ENCODE measurements around the gene MACROH2A2.
A peak's percentile ranks its signal among the peaks of the same experiment; 100 is the strongest.

MACROH2A2 gene

DNA sequence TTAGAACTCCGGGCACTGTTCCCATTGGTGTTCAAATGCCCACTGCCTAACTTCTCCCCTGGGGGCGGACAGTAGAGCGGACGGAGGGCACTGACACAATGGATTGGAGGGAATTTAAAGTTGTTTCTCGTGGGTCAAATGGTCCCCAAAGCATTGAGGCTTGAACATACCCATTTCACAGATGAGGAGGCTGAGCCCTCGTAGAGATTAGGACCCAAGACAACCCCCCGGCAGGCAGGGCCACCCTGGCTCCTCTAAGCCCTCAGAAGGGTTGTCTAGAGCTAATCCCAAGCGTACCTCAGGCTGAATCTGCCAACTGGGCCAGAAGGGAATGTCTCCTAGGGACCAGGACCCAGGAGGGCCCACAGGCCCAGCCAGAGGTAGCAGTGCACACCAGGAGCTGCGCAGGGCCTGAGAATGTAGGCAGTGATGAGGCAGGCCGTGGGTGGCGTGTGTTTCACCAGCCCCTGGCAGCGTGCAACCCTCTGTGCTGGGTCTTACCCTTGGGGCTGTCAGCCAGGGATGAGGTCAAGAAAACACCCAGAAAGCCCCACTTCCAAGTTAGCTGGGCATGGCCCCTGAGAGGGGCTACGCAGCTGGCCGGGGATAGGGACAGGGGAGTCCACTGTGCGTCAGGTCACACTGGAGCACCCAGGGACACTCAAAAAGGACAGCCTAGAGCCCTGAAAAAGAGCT is 74.2 kb downstream of the MACROH2A2 start:
- no peak for DNase-seq

- no peak for DNase-seq
Observed at GRCh38 chr10:70130878-70131559, 78.4 kb downstream of the MACROH2A2 start.

- DNase-seq: no peak
Observed at GRCh38 chr10:70131560-70131937, 78.9 kb downstream of the MACROH2A2 start.

DNA sequence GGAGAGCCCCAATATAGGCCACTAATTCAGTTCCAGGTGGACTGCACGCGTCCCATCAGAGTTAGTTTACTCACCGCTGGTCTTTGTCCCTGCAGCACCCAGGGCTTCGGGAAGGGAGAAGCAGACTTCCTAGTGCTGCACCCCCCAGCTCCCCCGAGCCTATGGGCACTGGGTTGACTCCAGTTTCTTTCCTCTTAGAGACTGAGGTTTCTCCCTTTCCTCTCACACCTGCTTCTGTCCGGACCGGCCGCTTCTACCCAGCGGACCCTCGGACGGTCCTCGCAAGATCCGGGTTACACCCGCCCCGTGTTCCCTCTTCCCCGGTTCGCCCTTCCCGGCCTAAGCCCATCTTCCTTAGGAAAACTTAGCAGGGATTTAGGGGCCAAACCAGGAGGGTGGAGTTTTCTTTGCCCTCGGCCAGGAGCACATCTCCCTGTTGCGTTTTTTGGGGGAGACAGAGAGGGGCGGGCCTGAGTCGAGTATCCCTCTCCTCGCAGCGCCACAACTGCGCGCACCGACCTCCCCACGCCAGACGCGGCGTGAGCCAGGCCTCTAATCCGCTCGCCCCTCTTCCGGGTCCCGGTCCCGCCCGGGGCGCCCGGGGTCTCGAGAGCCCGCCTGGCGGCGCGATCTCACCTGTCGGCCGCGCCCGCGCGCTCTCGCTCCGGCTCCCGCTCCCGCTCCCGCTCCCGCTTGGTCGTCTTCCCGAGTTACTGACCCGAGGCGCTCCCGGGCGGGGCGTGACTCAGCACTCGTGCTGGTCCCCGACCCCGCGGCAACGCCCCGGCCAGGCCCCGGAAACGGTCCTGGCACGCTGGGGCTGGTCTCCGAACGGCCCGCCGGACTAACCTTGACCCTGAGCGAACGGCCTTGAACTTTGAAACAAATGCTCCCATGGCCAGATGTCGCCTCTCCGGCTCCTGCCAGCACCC is 79.7 kb downstream of the MACROH2A2 start, which contains the start of gene AIFM2:
TSS of gene AIFM2 (minus strand) at position 728 of the 932 bp plus-strand sequence. CDS start 8,741 bp downstream, outside the sequence.
- DNase-seq: peak in 13 of 56 donors; percentile 9 to 42 (median 17)

GRCh38 chr10:70135046-70135445 is 82.4 kb downstream of the MACROH2A2 start:
- no peak for DNase-seq

DNA sequence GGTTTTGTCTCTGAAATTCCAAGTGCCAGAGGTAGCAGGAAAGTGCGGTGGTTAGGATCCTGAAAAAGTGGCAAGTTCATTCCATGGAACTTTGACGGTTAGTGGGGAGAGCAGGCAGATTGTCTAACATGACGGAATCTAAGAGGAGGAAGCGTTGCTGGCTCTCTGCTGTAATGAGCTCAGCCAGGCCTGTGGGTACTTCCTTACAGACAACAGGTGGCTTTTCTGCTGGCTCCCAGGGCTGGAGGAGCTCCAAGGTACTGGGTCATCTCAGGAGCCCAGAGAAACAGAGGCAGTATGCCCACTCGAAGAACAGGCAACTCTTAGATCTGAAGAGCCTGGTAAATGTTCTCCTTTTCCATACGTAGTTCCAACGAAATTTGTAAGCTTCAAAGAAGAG is 83.0 kb downstream of the MACROH2A2 start:
- no peak for DNase-seq

DNA sequence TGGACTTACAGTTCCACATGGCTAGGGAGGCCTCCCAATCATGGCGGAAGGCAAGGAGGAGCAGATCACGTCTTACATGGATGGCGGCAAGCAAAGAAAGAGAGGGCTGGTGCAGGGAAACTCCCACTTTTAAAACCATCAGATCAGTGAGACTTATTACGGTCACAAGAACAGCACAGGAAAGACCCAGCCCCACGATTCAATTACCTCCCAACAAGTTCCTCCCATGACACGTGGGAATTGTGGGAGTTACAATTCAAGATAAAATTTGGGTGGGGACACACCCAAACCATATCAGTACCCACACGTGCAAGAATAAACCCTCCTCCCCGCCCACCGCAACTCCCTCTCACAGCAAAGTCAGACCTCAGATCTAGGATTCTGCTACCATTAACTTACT is 84.5 kb downstream of the MACROH2A2 start:
- no peak for DNase-seq

- no peak for DNase-seq
Observed at GRCh38 chr10:70137927-70138883, 85.6 kb downstream of the MACROH2A2 start.

DNA sequence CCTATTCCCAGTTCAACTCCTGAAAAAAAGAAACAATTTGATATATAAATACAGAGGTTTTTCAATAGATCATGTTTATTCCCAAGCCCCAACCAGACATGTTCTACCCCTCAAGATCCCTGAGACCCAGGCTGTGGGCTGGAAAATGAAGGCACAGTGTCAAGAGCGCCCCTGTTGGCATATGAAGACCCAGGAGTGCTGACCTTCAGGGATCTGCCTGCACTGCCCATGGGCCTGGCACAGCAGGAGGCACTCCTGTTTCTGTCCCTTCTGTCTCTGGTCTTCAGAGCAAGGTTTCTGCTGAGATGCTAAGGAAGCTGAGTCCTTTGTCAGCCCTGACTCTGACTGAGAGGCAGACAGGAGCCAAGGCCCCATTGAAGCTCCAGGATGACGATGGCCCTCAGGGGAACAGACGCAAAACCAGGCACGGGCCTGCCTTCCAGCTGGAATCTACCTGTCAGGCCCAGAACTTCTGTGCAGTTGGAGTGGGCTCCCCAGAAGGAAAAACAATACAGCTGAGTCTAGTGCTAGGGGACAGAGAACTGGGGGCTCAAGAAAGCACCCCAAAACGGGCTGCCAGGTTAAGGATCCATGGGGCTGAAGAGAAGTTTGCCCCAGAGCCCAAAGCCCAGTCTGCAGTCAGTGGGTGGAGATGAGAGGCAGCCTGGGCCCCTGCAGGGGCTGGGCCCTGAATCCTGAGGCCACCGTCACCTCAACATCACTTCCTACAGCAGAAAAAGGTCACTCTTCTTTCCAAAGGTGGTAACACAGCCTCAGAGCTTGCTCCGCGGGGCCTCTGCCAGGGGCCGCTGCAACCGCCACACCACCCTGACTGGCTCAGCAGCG is 86.7 kb downstream of the MACROH2A2 start:
- DNase-seq: no peak

DNA sequence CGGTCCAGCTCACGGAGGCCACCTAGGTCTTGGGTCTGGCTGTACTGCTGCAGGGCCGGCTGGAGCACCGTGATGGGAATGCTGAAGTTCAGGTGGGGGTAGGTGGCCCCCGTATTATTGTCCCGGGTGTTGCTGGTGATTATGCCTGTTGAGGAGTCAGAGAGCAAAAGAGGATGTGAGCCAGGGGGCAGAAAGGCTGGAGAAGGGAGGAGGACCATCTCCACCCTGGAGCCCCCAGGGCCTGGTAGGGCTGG is 87.3 kb downstream of the MACROH2A2 start:
- DNase-seq: no peak

GRCh38 chr10:70140297-70140696 is 87.7 kb downstream of the MACROH2A2 start:
- no peak for DNase-seq

DNA sequence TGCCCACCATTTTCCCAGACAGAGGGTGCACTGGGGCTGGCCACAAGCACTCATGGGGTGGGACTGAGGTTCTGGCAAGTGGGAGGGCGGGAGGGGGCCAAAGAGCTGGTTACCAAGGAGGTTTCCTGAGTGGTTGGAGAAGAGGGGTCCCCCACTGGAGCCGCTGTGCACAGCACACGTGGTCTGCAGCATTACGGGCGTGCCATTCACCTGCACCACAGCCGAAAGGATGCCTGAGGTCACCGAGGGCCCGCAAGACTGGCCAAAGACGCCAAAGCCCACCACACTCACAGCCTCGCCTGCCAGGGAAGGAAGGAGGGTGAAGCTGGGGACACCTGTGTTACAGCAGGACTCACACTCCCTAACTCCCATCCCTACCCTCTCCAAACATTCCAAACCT is 89.9 kb downstream of the MACROH2A2 start:
- no peak for DNase-seq

DNA sequence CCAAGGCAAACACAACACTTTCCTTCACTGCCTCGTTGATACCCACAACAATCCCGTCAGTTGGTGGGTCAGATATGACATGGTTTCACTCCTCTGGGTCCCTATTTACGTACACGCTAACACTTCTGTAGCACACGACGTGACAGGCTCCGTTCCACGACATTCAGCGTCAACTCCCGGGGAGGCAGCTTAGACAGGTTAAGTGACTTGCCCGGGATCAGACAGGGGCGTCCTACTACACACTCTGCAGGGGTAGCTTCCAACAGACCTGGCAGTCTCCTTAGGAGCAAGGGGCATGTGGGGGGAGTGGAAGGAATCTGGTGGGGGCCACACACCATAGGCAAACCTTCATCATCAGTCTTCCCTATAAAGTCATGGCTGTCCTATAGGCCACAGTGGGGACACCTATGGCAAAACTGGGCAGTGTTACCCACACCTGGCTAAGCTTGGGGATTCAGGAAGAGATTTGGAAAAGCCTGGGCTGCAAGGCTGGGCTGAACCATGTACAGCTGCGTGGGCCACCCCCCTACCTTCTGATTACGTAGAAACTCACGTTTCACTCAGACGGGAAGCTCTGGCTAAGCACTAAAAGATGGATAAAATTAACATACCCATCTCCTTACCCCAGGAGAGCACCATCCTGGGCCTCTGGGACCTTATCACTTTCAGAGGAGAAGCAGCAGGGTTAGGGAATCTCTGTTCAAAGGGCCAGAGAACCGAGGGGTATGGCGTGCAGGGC is 91.9 kb downstream of the MACROH2A2 start:
- DNase-seq: no peak

DNA sequence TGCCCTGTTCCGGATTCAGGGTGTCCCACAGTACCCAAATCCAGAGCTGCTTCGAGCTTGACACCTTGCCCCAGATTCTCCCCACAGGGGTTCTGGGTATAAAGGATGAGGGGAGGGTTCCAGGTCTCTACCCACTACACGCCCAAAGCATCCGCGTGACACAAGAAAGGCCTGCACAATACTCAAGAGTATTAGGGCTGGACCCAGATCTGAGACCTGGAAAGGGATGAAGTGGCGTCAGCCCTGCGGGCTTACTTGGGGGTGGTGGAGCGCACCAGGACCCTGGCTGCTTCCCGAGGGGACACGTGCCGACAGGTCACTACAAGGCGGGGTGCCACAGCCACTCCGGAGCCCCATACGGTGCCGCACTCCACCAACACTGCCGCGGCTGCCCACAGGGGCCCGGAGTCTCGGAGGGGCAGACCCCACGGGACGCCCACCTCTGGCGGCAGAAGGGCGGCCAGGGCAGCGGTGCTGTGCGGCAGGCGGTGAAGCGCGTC is 92.6 kb downstream of the MACROH2A2 start:
- DNase-seq: peak in 3 of 56 donors; percentile 28 to 59 (median 37)

DNA sequence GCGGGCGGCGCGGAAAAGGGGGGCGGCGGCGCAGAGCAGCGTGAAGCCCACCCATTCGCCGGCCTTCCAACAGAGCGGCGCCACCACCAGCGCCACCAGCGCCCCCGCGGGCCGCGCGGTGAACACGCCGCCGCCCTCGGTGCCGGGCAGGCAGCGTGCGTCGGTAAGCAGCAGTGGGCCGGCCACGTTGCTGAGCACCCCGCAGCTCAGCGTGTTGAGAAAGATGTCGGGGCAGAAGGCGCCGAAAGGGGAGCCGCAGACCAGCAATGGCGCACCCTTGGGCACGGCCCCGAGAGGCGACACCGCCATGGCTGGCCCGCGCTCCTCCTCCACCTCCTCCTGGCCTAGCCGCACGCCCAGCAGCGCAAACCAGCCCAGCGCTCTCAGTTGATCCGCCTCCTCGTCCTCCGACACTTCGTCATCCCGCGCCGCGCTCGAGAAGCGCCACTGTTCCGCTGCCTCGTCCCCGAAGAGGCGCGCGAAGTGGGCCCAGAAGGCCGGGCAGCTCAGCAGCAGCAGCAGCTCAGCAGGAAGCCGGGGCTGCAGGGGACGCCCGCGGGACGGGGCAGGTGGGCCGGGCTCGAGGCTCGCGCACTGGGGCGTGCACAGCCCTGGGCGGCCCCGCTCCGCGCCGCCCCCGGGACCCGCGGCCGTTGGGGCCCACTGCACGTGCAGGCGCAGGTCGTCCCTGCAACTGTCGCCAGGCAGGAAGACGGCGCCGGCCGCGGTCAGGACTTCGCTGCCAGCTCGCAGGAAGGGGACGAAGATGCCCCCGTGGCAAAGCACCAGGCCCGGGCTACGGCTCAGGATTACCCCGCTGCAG is 93.2 kb downstream of the MACROH2A2 start:
- DNase-seq: peak in 41 of 56 donors; percentile 17 to 75 (median 54)

DNA sequence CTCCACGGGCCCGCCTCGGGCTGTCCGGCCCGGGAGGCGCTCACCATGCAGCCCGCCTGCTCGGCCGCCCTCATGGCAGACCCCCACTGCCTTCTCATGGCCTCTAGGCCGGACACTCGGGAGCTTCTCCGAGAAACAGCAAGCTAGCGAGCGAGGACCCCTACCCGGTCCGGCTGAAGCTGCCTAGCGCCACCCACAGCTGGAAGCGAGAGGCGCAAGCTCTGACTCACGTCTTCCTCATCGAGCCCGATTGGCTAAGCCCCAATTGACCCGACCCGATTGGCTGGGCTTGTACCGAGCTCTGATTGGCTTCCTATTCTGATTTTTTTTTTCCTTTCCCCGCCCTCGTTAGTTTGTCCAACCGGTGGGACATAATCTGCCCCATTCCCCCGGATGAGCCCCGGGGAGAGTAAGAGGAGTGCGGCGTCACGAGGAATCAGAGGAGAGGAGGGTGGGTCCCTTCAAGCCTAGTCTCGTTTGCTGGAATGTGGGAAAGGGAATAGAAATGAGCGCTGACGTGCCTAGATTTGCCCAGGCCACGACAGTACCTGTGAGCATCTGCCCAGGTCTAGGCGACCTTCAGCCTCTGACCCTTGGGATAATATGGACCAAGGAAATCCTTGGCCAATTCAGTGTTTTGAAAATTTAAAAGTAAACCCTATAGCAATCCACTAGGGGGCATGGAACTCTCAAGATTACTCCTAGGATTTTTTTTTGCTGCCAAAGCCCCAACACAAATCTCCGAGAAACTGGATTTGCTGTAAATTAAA is 94.0 kb downstream of the MACROH2A2 start, which contains the start of gene TYSND1:
TSS of gene TYSND1 (minus strand) at position 212 of the 770 bp plus-strand sequence. CDS start at position 98, 114 bp downstream.
- peak; percentile 55 to 98 (median 93) for DNase-seq

DNA sequence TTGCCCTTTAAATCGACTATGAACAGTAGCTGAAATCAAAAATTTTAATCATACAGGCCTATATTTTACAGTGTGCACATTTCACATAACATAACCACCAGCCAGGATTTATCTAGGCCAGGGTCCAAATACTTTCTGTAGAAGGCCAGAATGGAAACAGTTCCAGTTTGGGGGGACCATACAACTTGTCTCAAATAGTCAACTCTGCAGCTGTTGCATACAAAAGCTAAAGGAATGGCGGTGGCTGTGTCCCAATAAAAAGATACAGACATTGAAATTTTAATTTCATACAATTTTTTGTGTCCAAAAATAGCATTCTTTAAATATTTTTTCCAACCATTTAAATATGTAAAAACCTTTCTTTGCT is 94.6 kb downstream of the MACROH2A2 start:
- DNase-seq: no peak
